ENCODE results near the gene RHOBTB1.

Gene RHOBTB1

DNA sequence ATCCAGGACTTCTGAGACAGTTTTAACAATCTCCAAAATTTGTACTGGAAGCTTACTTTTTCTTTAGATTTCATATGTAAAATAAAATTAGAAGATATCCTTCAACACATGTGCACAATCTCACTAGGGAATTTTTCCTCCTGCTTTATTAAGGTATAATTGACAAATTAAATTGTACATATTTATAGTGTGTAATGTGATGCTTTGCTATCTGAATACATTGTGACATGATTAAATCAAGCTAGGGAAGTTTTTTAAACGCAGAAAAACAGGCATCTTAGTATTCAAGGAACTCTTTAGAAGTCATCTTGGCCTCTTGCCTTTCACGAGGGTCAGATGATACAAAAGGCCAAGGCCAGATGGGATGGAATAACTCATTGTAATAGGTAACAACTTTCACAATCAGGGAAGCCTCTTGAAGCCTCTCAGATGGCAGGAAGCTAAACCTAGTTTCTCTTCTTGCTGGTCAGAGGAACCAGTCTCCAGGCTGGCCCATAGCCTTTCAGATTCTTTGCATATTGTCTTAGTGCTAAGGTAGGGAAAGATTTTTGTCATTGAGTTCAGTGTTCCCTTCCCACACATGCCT is 78.7 kb downstream of the RHOBTB1 start:
- H3K4me3 ChIP-seq (ENCODE audit: low read depth, low read length), result no peak overlapping the region
- no peak for DNase-seq (ENCODE audit: low read depth)
- TF ChIP-seq, protein P1, sequence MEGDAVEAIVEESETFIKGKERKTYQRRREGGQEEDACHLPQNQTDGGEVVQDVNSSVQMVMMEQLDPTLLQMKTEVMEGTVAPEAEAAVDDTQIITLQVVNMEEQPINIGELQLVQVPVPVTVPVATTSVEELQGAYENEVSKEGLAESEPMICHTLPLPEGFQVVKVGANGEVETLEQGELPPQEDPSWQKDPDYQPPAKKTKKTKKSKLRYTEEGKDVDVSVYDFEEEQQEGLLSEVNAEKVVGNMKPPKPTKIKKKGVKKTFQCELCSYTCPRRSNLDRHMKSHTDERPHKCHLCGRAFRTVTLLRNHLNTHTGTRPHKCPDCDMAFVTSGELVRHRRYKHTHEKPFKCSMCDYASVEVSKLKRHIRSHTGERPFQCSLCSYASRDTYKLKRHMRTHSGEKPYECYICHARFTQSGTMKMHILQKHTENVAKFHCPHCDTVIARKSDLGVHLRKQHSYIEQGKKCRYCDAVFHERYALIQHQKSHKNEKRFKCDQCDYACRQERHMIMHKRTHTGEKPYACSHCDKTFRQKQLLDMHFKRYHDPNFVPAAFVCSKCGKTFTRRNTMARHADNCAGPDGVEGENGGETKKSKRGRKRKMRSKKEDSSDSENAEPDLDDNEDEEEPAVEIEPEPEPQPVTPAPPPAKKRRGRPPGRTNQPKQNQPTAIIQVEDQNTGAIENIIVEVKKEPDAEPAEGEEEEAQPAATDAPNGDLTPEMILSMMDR (IDR thresholded peaks at IDR 0.05; ENCODE audit: insufficient read depth, low read depth, low read length, missing control alignments), result no peak

DNA sequence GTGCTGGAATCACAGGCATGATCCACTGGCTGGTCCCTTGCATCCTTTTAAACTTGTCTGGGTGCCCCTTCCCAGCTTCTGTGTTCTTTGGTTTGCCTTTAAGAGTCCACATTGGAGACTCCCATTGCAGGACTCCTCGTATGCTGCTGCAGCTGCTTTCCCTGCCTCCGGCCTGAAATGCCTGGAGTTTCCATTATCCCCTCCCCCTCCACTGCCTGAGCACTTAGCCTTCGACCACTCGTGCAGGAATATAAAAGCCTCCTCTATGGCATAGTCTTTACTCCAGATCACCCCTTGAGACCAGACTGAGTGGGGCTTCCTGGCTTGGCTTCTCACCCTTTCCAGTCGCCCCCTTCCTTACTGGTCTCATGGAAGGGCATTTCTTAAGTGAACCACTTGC is 80.2 kb downstream of the RHOBTB1 start:
- no peak for DNase-seq (ENCODE audit: low read depth)
- TF ChIP-seq, protein P1 (IDR thresholded peaks at IDR 0.05; ENCODE audit: insufficient read depth, low read depth, low read length, missing control alignments), result no peak
- no peak overlapping the region for H3K4me3 ChIP-seq (ENCODE audit: low read depth, low read length)

DNA sequence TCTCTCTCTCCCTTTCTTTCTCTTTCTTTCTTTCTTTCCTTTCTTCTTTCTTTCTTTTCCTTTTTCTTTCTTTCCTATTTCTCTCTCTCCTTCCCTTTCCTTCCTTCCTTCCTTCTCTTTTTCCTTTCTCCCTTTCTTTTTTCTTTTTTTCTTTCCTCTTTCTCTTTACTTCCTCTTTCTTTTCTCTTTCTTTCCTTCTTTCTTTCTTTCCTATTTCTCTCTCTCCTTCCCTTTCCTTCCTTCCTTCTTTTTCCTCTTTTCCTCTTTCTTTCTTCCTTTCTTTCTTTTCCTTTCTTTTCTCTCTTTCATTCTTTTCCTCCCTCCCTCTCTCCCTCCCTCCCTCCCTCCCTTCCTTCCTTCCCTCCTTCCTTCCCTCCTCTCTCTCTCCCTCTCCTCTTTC is 81.5 kb downstream of the RHOBTB1 start:
- no peak overlapping the region for H3K4me3 ChIP-seq (ENCODE audit: low read depth, low read length)
- TF ChIP-seq, protein P1 (IDR thresholded peaks at IDR 0.05; ENCODE audit: insufficient read depth, low read depth, low read length, missing control alignments), result no peak
- no peak for DNase-seq (ENCODE audit: low read depth)

DNA sequence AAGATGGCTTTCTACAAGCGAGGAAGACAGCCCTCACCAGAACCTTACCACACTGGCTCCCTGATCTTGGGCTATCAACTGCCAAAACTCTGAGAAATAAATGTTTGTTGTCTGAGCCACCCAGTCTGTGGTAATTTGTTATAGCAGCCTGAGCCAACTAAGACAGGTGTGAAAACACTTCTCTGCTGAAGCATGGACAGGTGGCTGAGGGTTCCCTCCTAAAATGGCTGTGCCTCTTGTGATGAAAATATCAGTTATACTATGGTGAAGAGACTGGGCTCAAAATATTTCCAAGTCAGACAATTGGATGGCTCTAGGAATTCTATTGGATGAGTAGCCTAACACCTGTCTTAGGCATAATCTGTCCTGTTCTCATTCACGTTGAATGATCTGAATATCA is 87.6 kb downstream of the RHOBTB1 start:
- TF ChIP-seq, protein P1 (IDR thresholded peaks at IDR 0.05; ENCODE audit: insufficient read depth, low read depth, low read length, missing control alignments), result no peak
- no peak for DNase-seq (ENCODE audit: low read depth)
- no peak overlapping the region for H3K4me3 ChIP-seq (ENCODE audit: low read depth, low read length)

DNA sequence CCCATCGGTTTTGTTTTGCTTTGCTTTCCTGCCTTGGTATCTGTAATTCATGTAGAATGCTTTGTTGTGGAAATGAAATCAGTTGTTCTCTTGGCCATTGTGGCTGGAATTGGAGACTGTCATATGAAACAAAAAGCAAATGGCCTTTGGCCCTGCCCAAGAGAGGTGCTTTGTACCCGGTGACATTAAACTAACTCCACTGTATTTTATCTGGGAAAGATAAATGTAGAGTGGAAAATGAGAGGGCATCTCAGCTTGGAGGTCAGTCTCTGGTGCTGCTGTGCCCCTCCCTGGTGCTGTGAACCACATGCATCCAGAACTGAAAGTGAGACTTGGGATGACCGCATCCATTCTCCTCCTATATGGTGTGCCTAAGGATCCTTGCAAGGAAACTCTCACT is 90.3 kb downstream of the RHOBTB1 start:
- TF ChIP-seq, protein P1 (IDR thresholded peaks at IDR 0.05; ENCODE audit: insufficient read depth, low read depth, low read length, missing control alignments), result no peak
- no peak overlapping the region for H3K4me3 ChIP-seq (ENCODE audit: low read depth, low read length)
- DNase-seq (ENCODE audit: low read depth), result no peak

DNA sequence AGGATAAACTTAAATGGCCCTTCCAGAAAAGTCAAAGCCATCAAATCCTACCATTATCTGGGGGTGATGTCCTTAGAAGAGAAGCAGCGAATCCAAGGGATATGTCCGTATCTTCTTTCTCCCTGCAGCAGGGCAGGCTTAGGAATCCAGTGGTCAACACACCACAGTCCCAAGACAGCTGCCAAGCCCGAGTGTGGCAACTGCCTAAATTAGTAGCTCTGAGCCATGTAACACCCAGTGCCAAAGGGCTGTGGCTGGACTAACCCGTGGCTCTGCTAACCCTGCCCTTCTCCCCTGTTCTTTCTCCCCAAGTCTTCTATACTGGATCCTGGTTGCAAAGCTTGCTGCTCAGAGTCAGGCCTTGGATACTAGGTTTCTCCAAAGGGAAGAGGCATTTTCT is 90.9 kb downstream of the RHOBTB1 start:
- no peak for DNase-seq (ENCODE audit: low read depth)
- TF ChIP-seq, protein P1 (IDR thresholded peaks at IDR 0.05; ENCODE audit: insufficient read depth, low read depth, low read length, missing control alignments), result no peak

DNA sequence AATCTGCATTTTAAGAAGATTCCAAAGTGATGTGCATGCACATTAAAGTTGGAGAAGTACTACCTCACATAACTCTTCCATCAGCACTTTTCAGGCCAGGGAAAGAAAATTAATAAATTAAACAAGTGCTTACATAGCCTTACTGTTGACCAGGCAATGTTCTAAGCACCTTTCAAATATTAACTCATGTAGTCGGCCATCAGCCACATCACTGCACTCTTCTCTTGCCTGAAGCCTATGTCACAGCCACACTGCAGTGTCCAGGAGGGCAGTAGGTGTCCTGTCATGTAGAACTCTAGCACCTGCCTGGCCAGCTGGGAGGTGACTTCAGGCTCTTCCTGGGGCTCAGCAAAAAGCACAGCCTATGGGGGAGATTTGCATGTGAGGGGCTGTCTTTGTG is 94.2 kb downstream of the RHOBTB1 start:
- no peak overlapping the region for H3K4me3 ChIP-seq (ENCODE audit: low read depth, low read length)

More for the DNA sequence above, 90.9 kb downstream of the RHOBTB1 start:
- no peak overlapping the region for H3K4me3 ChIP-seq (ENCODE audit: low read depth, low read length)

More for the DNA sequence above, 94.2 kb downstream of the RHOBTB1 start:
- DNase-seq (ENCODE audit: low read depth), result no peak
- TF ChIP-seq, protein P1 (IDR thresholded peaks at IDR 0.05; ENCODE audit: insufficient read depth, low read depth, low read length, missing control alignments), result no peak
